Left lobe of liver (tissue), 2 donors: ENCODE data around the gene SYCE1L. TPM values are rescaled to one million over a fixed set of nuclear protein-coding genes. Genes with fewer than 3 reads are reported as not detected.

Experiments
- ATAC-seq: fragments of 200-7000 bp; cut with Tn5 transposase; one replicate; pipeline ENCODE4 v1.9.1; 2020; ENCODE audit warnings: mild to moderate bottlenecking, moderate library complexity
- DNase-seq: peaks from one replicate; pipeline ENCODE4 v3.0.0-alpha.2; 2020; ENCODE audit warnings: low spot score
- total RNA-seq: library from RNA; stranded (reverse); gene quantifications from one replicate; pipeline ENCODE4 v1.2.1, GENCODE V29; 2021
- donor health status: DM: no; HTN: no; CAD: no; lungs with moderate emphysema.
- donor health status: DM: no; HTN: yes; CAD: no.

SYCE1L gene
- total RNA-seq, 1 donor from 2014 or later, result 0.65 TPM

DNA sequence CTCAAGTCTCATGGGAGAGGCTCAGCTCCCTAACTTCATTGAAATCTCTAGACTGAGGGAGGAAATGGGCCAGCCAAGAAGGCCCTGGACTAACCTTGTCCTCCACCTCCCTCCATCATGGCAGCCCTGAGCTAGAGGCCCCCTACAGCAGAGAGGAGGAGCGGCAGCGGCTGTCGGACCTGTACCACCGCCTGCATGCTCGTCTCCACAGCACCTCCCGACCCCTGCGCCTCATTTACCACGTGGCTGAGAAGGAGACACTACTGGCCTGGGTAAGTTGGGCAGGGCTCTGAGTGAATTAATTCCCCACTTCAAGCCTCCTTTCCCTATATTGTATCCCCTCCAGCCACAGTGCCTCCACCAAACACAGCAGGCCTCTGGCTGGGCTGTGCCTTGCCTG, 3.8 kb upstream of the SYCE1L start:
- no peak for ATAC-seq
- DNase-seq, result no peak

DNA sequence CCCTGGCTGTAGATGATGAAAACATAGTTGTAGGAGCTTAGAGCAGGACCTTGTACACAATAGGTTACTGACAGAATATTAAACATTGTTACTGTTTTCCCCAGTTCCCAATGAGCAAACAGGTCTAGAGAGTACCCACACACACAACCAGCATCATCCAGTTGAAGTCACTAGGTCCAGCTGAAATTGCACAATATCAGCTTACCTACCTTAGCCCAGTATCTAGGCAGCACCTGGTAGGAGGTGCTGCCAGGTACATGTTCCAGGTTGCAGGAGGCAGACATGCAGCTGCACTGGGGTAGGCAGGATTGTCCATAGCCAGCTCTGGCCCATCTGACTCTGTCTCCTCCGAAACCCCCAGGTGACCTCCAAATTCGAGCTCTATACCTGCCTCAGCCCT, 1.5 kb upstream of the SYCE1L start:
- DNase-seq (no peak), ATAC-seq (no peak)

DNA sequence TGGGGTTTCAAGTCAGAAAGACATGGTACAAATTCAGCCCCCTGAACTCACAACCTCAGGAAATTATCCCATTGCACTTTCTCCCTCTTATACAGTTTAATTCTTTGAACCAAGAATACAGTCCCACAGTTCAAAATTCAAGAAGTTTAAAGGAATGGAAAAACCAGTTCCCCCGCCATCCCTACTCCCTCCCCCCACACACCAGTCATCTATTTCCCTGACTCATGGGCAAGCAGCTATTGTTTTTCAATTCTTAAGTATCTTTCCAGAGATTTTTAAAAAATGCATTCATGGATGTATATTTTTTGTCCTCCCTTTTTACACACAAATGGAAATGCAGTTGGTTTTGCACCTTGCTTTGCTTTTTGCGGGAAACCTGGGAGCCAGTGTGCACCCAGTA, 7.3 kb downstream of the SYCE1L start:
- ATAC-seq (no peak), DNase-seq (no peak)

- ATAC-seq (no peak), DNase-seq (no peak)
Observed at GRCh38 chr16:77207030-77207429, 7.8 kb downstream of the SYCE1L start.

- DNase-seq, result no peak
Observed at GRCh38 chr16:77208382-77208781, 9.2 kb downstream of the SYCE1L start.

DNA sequence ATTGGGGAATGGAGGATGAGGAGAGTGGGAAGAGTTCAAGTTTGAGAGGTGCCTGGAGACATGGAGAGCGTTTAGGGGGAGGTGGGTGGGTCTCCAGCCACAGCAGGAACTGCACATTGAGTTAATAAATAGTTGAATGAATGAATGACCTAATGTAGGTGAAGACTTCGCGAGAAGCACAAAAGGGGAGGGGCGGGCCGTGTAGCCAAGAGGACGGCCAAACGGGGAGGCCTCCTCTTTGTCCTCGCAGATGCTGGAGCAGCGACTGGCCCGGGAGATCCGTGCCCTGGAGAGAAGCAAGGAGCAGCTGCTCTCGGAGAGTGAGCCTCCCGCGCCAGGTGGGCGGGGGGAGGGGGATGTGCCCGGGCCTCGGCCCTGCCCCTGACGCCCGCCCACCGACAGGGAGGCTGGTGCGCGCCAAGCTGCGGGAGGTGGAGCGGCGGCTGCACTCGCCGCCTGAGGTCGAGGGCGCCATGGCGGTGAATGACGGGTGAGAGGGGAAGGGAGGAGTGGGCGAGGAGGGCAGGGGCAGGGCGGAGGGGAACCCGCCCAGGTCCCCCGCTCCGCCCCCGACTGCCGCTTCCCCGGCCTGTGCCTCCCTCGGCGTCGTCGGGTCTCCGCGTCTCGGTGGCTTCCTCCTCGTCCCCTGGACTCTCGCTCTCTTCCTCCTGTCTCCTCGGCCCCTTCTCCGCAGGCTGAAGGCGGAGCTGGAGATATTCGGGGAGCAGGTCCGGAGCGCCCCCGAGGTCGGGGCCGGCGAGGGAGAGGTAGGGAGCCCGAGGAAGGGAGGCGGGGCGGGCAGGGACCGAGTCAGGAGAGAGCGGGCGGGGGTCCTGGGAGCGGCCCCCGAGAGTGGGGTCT, 12.9 kb downstream of the SYCE1L start:
- ATAC-seq (peak; percentile 80), DNase-seq (no peak)

More at GRCh38 chr16:77208382-77208781, 9.2 kb downstream of the SYCE1L start:
- no peak for ATAC-seq

GRCh38 chr16:77212741-77213541, 13.7 kb downstream of the SYCE1L start:
- no peak for DNase-seq
- peak; percentile 85 for ATAC-seq

- no peak for DNase-seq
- ATAC-seq, result no peak
Observed at GRCh38 chr16:77213542-77214106, 14.4 kb downstream of the SYCE1L start.

DNA sequence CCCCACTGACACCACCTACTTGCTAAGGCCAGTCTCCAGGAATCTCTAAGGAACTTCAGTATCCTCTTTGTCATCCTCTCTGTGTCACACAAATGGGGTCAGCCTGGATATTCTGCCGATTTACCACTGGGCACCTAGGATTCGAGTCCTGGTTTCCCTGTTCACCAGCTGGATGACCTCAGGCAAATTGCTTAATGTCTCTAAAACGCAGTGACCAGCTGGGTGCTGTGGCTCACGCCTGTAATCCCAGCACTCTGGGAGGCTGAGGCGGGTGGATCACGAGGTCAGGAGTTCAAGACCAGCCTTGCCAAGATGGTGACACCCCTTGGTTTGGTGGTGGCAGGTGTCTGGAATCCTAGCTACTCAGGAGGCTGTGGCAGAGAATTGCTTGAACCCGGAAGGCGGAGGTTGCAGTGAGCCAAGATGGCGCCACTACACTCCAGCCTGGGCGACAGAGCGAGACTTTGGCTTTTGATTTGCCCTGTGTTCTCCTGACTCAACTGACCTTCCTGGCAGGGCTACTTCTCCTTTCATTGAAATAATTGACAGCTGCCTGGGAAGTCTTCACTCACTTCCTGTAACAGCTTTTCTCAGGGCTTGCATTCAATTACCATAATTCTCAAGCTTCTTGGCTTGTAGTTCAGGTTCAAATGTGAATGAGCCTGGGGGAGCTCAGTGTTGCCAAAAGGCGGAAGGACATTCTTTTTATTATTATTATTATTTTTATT, 15.4 kb downstream of the SYCE1L start:
- no peak for ATAC-seq
- no peak for DNase-seq

DNA sequence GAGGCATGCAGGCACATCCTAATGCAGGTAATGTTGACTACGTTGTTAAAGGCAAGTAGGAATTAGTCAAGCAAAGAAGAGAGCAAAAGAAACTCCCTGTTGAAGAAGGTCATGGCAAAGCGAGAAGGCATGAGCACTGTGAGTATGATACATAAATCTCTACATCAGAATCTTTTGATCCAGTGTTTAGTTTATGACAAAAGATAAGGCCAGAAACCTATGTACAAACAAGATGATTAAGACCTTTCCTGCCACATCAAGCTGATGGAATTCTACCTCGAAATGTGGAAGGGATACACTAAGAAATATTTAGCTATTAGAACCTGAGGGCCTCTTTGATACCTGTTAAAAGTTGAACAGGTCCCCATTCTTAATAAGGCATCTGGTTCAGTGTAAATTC, 20.2 kb downstream of the SYCE1L start:
- DNase-seq (no peak), ATAC-seq (no peak)

DNA sequence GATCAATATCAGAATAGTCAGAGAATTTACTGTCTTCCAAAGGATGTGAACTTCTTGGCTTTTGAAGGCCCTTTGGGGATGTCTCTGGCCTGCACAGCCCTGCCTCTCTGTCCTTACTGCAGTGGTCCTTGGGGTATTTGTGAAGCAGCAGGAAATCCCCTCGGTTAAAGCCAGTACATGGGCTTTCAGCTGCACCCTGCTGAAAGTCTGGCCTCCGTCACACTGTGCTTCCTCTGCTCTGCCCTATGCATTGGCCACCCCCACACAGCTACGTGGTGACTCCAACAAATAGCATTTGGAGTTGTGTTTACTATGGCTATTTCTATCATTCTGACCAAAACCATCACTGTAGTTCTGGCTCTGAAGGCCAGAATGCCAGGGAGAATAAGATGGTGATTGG, 21.2 kb downstream of the SYCE1L start:
- ATAC-seq, result no peak
- no peak for DNase-seq

- DNase-seq (no peak), ATAC-seq (no peak)
Observed at GRCh38 chr16:77221482-77221881, 22.3 kb downstream of the SYCE1L start.

GRCh38 chr16:77223184-77223583, 24.0 kb downstream of the SYCE1L start:
- ATAC-seq (no peak), DNase-seq (no peak)

GRCh38 chr16:77225182-77225581, 26.0 kb downstream of the SYCE1L start:
- no peak for ATAC-seq
- no peak for DNase-seq

DNA sequence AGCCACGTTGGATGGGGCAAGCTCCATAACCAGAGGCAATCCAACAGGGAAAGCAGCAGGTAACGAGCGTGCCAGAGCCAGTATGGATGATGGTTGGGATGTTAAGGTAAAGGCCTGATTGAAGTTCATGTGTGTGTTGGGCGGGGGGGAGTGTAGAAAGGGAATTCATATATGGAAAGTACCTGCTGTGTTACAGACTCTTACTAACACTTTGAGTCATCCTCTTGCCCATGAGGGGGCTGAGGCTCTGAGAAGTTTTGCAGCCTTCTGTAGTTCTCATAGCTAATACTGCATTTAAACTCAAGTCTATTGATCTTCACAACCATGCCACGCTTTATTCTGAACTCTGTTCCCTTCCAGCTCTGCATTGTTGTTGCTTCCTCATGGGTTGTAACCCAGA, 28.5 kb downstream of the SYCE1L start:
- DNase-seq (no peak), ATAC-seq (no peak)

DNA sequence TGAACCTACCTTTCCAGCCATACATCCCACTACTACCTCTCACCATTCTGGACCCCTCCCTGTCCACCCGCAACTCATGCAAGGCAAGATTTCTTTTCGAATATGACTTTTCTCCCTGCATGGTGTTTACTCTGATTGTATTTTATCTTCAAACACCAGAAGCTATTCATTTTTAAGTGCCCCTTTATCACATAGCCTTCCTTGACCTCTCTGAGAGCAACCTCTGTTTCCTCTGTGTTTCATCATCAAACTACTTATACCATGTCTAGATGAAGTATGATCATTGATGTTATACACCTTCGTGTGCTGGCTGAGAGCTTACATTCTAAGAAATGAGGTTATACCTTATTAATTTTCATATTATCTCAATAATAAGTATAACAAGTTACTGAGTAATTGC, 31.8 kb downstream of the SYCE1L start:
- ATAC-seq (no peak), DNase-seq (no peak)

- DNase-seq, result no peak
- no peak for ATAC-seq
Observed at GRCh38 chr16:77233799-77234519, 34.8 kb downstream of the SYCE1L start.

DNA sequence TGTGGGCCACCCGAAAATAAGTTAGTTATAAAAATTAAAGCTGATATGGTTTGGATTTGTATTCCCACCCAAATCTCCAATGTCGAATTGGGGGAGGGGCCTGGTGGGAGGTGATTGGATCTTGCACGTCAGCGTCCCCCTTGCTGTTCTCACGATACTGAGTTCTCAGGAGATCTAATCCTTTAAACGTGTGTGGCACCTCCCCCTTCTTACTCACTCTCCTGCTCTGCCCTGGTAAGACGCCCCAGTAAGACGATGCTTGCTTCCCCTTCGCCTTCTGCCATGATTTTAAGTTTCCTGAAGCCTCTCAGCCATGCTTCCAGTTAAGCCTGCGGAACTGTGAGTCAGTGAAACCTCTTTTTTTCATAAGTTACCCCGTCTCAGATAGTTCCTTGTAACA, 35.4 kb downstream of the SYCE1L start:
- DNase-seq, result no peak
- ATAC-seq, result no peak

DNA sequence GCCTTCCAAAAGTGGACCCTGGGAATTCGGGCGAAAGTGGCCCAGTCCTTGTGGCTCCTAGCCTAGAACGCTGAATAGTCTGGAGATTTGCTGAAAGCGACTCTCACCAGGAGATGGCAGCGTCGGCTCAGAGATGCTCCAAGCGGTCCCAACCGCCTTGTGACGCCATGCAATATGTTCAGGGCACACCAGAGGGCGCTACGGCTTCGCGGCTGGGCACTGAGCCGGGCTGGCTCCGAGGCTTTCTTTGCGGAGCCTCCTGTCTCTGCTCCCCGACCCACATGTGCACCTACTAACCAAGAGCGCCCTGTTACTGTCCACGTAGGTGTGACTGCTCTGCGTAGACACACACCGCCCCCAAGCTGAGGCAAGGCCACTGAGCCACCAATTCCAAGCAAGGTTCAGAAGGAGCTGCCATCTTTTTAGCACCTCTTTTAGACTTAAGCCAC, 36.9 kb downstream of the SYCE1L start:
- ATAC-seq (peak; percentile 100), DNase-seq (peak; percentile 88)

- DNase-seq, result no peak
- no peak for ATAC-seq
Observed at GRCh38 chr16:77238593-77238992, 39.4 kb downstream of the SYCE1L start.
